HG03442 (cell line): ENCODE results near the gene ERGIC1.

Source experiments
- ATAC-seq: cut with Tn5 transposase; IDR thresholded peaks from one replicate; pipeline ENCODE4 v1.9.1; 2021; ENCODE audit warnings: mild to moderate bottlenecking, moderate library complexity; ENCODE audit not compliant: unreplicated experiment

Gene ERGIC1

DNA sequence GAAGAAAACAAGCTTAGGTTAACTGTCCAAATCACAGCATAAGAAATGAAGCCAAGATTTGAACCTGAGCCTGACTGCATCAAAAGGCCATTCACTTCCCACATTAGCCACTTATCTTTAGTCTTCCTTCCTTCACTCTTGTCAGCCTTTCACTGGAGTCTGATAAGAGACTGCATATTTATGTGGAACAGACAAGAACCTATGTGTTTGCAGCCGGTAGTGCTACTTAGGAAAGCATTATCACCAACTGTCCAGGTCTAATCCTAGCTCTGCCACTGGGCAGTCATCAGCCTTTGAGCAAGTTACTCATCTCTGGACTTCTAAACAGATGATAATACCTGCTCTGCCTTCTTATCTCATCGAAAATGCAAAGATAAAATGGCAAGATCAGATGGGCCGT, 137.4 kb downstream of the ERGIC1 start:
- ATAC-seq, result no peak

DNA sequence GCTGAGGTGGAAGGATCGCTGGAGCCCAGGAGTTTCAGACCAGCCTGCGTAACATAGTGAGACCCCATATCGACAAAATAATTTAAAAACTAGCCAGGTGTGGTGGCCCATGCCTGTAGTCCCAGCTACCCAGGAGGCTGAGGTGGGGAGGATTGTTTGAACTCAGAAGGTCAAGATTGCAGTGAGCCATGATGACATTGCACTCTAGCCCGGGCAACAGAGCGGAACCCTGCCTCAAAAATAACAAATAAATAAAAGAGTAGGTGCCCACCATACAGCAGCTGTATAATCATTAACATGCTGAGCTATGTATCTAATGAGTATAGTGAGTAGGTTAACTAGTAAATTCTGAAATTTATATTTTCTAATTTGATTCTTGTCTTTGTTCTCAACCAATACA, 138.5 kb downstream of the ERGIC1 start:
- ATAC-seq, result no peak

DNA sequence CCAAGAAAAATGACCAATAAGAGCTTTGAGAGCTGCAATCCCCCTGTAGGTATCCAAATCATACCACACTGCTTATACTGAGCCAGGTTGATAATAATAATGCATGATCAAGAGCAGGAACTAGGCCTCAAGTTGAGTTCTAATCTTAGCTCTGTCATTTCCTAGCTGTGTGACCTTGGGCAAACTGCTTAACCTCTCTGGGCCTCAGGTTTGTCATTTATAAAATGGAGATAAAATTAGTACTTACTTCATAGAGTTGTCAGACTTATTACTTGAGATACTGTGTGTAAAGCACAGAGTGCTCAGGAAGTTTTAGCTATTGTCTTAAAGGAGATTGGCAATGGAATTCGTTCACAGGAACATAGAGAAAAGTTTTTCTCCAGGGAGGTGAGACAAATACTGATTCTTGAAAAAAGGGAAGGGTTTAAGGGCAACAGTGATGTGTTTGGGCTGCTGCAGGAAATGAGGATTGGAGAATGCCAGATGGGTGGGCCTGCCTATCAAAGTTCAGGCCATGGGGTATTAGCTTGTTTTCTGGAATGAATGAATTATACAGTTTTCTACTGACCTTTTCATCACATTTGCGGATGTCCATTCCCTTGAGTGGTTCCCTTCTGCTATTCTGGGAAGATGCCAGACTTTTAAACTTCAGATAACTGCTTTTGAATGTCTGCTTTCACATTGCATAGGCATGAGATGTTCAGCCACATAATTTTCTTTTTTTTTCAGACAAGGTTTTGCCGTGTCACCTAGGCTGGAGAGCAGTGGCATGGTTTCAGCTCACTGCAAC, 139.3 kb downstream of the ERGIC1 start:
- ATAC-seq, result no peak

GRCh38 chr5:172973931-172974330, 139.9 kb downstream of the ERGIC1 start:
- no peak for ATAC-seq

DNA sequence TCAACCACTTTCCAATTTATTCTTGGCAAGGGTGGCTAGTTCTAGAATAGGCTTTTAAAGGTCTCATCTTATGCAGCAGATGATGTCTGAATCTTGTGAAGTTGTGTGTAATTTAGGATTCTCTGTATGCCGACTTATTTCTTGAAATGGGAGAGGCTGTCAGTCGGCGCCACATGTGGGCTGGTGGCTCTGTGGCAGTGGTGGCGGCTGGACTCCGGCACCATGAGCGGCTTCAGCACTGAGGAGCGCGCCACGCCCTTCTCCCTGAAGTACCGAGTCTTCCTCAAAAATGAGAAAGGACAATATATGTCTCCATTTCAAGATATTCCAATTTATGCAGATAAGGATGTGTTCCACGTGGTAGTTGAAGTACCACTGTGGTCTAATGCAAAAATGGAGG, 141.2 kb downstream of the ERGIC1 start:
- no peak for ATAC-seq

GRCh38 chr5:172979778-172980177, 145.7 kb downstream of the ERGIC1 start:
- no peak for ATAC-seq

- no peak for ATAC-seq
Observed at GRCh38 chr5:172981931-172982330, 147.9 kb downstream of the ERGIC1 start.

DNA sequence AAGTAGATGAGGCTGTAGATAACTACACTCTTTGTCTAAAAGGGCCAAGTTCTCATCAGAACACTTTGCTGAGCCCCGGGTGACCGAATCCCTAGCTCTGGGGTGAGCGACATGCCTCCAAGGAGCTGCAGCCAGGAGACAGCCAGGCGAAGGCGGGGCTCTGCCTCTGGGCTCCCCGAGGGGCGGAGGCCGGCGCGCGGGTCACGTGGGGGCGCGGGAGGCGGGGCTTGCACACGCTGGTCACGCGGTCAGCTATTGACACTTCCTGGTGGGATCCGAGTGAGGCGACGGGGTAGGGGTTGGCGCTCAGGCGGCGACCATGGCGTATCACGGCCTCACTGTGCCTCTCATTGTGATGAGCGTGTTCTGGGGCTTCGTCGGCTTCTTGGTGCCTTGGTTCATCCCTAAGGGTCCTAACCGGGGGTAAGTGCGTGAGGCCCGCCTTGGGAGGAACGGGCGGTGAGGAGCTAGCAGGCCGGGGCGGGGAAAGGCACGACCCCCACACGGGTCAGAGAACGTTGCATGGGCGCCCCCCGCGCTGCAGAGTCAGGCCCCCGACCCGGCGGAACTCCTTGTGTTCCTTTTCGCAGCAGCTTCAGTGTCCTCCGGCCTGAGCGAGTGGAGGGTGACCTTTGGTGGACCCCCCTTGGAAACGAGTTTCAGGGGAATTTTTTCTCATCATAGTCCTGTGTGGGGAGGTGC, 149.6 kb downstream of the ERGIC1 start, which contains the start of gene ATP6V0E1:
TSS of gene ATP6V0E1 (plus strand) at position 230 of the 702 bp plus-strand sequence. CDS start at position 320, 90 bp downstream.
- ATAC-seq, result peak; percentile 89

DNA sequence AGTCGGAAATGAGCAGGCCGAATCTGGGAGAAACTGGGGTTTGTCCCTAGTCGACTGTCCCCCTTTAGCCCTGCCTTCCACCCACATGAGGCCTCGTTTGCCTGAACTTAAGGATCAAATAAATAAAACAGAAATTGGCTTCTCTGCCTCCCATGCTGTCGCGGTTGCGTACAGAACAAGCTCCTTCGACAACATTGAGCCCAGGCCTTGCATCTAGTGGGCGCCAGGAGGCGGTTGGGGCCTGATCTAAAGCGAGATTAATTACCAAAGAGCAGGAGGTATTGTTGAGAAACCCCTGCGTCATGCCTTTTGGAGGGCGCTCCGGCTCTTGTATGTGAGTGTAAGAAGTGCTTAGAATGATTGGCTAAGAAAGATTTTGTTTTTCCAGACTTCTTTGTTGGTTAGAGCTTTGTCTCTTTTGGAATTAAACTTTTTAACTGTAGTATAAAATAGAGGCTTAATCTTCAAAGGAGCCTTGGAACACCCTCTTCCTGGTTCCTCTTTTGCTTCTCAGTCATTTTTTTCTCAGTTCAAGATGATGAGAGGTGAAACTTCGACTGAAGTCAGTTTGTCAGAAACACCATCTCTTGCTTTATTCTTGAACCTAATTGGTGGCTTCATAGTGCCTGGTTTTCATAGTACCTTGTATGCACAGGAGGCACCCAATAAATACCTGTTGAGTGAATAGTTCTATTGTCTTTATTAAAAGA, 150.3 kb downstream of the ERGIC1 start:
- ATAC-seq, result peak; percentile 44

GRCh38 chr5:172985596-172985995, 151.5 kb downstream of the ERGIC1 start:
- ATAC-seq, result no peak

GRCh38 chr5:172988276-172988675, 154.2 kb downstream of the ERGIC1 start:
- no peak for ATAC-seq

DNA sequence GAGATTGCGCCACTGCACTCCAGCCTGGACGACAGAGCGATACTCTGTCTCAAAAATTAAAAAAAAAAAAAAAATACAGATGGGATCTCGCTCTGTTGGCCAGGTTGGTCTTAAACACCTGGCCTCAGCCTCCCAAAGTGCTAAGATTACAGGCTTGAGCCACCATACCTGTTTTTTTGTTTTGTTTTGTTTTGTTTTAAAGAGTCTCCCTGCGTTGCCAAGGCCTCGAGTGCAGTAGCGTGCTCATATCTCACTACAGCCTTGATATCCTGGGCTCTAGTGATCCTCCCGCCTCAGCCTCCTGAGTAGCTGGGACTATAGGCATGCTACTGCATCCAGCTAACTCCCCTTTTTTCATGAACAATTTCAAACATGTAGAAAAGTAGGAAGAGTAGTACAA, 156.7 kb downstream of the ERGIC1 start:
- ATAC-seq, result no peak

DNA sequence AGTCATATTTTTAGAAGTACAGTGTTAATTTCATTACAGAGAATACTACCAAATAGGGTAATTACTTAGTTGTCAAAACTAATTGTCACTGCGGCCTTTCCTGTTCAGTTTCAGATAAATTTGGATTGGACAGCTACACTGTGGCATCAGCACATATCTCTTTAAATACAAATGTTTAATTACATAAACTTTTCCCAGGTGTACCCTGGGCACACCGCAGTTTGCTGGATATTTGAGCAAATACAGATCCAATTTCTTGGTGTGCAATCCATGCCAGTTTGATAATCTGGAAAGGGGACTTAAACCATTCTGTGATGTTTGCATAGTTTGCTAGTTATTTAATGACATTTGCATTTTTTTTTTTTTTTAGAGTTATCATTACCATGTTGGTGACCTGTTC, 160.4 kb downstream of the ERGIC1 start:
- no peak for ATAC-seq

DNA sequence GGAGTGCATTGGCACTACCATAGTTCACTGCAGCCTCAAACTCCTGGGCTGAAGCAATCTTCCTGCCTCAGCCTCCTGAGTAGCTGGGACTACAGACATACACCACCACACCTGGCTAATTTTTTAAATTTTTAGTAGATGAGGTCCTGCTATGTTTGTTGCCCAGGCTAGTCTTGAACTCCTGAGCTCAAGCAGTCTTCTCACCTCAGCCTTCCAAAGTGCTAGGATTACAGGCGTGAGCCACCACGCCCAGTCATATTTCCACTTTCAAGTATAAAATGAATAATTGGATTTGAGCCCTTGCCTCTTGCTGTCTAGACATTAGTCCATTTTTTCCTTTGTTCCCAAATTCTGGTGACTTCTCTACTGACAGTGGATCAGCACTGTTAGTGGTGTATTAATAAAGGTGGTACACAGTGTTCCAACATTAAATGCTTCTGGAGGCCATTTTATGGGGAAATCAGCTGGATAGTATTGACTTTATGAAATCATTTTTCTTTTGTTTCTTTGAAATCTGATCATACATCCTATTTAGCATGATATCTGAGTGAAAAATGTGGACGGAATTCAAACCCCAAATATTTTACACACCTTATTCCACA, 165.4 kb downstream of the ERGIC1 start:
- no peak for ATAC-seq

DNA sequence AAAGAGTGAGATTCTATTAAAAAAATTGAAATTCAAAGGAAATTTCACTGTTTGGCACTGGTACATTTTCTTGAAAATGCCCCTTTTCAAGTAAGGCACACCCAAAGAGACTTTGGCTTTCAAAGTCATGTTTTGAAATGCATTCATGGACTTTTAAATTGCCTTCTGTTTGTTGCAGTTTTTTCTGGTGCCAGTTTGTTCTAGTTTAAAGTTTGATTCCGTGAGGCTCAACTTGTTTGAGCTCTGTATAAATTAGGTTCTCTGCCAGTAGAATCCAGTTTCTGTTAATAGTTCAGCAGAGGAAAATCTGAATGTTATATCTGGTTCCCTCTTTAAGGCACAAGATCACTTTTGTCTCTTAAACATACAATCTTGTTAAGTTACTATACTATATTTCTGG, 165.9 kb downstream of the ERGIC1 start:
- no peak for ATAC-seq

GRCh38 chr5:173001229-173001841, 167.3 kb downstream of the ERGIC1 start:
- peak; percentile 86 for ATAC-seq
